Posterior vena cava (tissue), 2 donors: Measurements from ENCODE around the gene TRIM33. TPM values are rescaled to one million over a fixed set of nuclear protein-coding genes. Genes with fewer than 3 reads are reported as not detected.
"Not testable (repeated sequence)": the region's sequence is repeated elsewhere in the genome, so short reads cannot be mapped to it uniquely, and the experiment has no call there.

Experiments used
- DNase-seq: peaks from one replicate; pipeline ENCODE4 v3.0.0-alpha.2; 2020; ENCODE audit warnings: low spot score
- intact Hi-C, 2 donors: fragments of 100-400 bp; cut with DNase I; formaldehyde crosslinking; loops; one replicate each; pipeline versions ENCODE4 v1.14.1 to v1.14.2; 2022 to 2023
- total RNA-seq, 2 donors: library from RNA; stranded (reverse); fragmentation: NEBNext Ultra II Directional; extraction: Animal tissue kit (Norgen Biotek cat#: 25700); gene quantifications; one replicate each; pipeline ENCODE4 v1.2.1, GENCODE V29; 2021
- donor health status: DM: yes; HTN: yes; CAD: no.
- donor health status: DM: yes; HTN: yes; CAD: no.

Gene TRIM33
- total RNA-seq, 2 donors from 2014 or later = 25.9 to 28.2 TPM

DNA sequence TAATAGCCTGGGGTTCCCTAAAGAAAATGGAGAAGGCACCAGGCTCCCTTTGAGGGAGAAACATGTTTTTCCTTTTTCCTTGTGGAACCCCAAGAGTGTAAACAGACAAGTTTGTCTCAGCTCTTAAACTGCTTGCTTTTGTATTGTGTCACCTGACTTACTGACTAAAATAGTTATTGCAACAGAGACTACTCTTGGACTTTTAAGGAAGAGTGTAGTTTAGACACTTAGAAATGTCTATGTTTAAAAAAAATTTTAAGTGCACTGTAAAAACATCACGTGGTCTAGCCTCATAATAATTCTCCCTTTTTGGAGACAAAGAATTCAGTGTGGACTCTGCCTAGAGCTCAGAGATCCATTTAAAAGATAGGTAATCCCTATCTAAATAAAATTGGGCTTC, 141.1 kb downstream of the TRIM33 start:
- no peak for DNase-seq
- intact Hi-C loops = no loop called here

DNA sequence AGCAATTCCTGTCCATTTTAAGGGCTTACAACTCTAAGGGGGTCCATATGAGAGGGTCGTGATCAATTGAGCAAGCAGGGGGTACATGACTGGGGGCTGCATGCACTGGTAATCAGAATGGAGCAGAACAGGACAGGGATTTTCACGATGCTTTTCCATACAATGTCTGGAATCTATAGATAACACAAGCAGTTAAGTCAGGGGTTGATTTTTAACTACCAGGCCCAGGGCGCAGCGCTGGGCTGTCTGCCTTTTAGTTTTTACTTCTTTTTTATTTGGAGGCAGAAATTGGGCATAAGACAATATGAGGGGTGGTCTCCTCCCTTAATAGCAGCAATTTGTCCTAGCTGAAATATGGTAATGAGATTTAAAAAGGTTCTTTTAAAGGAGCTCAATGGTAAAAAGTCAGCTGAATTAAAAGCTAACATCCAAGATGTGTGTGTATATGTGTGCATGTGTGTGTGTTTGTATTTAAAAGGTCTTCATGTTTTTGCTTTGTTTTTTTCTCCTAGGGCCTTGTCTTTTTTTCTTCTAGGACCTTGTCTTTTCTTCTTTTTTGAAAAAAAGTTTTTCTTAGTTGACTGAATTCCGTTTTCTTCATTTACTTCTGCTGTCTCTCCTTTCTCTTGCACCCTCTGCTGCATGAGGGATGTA, 141.6 kb downstream of the TRIM33 start:
- DNase-seq = not testable (repeated sequence)

DNA sequence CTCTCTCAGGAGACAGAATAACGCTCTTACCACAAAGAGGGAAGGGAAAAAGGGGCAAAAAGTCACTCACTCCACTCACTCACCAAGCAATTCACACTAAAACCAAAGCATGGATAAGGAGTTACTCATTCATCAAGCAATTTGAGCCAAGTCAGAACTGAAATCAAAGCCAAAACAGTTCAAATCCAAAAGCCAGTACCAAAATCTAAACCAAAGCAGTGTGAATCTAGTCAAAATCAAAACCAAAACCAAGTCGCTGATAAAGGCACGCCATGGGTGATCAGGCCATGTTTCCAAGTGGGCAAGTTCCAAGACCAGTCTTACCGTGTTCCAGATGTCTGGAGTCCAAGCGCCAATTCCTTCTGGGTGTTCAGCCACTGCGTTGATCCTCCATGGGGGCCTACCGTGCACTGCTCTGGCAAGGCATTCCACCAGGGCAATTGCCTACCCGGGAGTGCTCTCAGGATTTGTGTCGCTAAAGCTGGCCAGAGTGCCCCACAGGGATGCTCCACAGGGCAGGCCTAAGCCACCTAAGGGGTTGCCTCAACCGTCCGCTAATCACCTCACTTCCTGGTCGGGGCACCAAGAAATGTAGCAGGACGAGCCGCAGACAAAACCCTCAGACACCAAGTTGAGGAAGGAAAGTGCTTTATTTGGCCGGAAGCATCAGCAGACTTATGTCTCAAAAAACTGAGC, 142.3 kb downstream of the TRIM33 start:
- intact Hi-C loops = no loop called here
- DNase-seq = no peak

More for the DNA sequence above, 141.6 kb downstream of the TRIM33 start:
- intact Hi-C loops = not testable (repeated sequence)

DNA sequence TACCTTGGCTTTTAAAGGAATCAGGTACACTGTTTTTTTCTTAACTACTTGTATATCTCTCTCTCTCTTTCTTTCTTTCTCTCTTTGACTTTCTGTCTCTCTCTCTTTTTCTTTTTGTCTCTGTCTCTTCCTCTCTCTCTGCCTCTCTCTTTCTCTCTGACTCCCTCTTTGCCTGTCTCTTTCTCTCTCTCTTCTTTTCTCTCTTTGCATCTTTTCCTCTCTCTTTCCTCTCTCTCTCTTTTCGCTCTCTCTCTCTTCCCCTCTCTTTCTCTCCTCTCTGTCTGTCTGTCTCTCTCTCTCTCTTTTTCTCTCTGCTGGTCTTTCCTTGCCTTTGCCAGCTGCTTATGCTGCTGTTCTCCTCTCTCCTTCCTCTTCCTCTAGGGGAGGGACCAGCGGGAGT, 143.2 kb downstream of the TRIM33 start:
- DNase-seq = no peak
- intact Hi-C loops = no loop called here

DNA sequence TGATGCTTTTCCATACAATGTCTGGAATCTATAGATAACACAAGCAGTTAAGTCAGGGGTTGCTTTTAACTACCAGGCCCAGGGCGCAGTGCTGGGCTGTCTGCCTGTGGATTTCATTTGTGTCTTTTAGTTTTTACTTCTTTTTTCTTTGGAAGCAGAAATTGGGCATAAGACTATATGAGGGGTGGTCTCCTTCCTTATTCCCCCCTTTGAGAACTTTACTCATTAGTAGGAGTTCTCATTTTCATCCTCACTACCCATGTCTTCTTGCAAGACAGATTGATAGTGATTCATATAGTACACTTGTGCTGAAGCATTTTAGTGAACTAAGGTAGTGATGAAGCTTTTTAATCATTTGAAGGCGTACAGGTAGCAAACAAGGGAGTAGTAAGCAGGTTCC, 147.8 kb downstream of the TRIM33 start:
- DNase-seq, intact Hi-C loops: not testable (repeated sequence)

DNA sequence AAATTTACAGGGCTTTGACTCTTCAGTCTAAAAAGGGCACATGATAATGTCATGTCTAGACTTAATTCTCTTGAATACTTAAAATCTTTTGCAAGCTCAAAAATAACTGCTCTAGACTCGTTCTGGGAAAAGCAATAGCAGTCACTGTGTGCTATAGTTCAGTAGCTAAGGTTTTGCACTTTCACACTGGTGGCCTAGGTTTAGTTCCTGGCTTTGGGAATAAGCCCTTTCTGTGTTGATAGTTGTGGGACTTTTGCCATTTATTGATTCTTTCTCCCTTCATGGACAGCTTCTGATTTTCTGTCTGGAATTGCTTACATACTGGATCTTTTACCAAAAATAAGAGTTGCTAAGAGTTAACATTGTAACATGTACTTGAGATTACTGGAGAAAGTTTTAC, 151.2 kb downstream of the TRIM33 start:
- intact Hi-C loops = no loop called here
- no peak for DNase-seq

DNA sequence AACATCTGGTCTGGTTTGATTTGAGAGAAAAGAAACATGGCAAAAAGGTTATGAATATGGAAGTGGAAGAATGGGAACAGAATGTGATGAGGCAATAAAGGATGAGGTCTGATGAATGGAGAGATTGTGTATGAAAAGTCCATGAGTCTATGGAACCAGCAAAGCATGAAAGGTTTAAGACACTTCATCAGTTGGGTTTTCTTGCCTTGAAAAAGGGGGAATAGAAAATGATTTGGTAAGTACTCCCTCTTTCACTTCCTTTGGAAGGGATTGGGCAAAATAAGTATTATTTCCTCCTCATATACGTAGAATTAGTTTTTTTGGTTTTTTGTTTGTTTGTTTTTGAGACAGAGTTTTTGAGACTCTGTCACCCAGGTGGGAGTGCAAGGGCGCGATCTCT, 155.8 kb downstream of the TRIM33 start:
- no peak for DNase-seq
- intact Hi-C loops = no loop called here

DNA sequence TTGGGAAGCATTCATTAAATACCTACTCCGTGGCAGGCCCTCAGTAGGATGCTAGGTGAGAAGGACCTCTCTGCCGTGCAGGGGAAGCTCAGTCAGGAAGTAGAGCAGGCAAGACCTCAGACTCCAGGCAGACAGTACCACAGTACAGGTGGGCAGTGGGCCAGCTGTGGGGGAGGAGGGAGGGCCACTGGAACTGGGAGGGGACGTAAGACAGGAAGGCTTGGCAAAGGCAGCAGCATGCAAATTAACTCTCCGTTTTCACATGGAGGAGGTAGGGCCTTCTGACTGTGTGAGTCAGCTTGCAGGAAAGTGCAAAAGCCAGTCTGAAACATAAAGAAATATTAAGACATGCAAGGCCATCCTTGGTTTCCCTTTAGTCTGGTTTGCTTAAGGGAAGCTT, 157.7 kb downstream of the TRIM33 start:
- no peak for DNase-seq
- intact Hi-C loops = no loop called here

DNA sequence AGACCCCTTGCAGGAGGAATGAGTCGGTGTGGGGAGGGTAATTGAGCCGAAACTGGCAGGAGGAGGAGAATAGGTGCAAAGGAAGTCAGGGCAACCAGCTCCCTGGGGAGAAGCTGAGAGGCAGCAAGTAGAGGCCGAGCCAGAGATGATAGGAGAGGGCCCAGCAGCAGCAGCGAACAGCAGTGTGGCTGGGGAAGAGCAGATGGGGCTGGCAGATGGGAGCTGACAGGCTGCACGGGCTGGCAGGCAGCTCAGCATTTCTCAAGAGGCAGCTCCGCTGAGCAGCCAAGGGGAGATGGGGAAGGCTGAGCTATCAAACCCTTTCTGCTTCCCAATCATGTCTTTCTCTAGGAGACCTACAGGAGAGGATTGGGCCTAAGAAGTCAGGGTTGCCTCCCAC, 158.2 kb downstream of the TRIM33 start:
- intact Hi-C loops = no loop called here
- DNase-seq = no peak

DNA sequence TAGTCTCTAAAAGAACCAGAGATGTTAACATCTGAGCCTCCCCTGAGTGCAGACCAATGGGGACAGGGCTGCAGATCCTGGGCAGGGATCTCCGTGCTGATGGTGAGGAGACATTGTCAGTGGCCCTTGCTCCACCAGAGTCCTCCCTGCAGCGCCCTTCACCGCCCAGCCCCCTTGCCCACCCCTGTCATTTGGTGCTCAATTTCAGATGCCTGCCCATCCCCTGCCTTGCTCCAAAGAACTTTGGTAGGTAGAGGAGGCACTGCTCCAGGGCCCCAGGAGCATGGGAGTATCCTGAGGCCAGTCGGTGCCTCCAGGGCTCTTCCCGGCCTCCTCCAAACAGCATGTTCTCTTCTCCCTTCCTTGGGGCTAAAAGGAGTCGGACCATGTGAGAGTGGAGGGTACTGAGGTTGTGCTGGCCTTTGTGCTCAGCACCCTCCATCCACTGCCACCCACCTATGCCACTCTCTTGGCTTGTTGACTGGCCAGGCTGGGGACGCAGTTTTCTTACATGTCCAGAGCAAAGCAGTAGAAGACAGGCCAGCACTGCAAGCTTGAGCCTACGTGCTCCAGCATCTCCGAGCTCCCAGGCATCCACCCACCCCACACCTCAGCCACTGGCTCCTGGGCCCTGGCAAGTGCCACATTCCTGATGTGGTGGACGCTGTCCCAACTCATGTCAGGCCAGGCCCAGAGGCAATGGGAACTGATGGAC, 160.1 kb downstream of the TRIM33 start:
- DNase-seq = no peak
- intact Hi-C loops = no loop called here

DNA sequence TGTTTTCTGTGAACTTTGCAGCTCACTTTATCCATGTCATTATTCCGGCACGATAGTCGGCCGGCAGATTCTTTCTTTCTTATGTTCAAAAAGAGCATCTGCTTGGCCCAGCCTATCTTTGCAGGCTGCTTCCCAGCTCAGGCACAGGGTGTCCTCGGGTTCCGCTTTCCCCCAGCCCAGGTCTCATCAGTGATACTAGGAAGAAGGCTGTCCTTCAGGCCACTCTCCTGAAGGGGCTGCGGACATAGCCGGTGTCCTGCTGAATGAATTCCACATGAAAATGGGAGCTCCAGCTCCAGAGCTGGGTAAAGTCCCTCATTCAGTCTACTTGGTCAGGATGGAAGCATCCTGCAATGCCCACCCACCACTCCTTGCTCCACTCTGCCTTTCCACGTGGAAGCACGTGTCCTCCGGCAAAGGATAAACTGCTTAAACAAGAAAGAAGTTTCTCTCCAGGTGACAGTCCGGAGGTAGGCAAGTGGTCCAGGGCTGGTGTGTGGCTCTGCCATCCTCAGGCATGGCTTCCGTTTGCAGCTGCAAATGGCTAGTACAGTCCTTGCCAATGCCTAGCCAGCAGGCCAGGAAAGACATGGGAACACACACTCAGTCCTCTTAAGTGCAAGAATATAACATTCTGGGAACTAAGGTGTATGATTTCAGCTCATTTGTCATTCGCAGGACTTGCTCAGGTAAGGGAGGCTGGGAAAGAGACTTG, 161.0 kb downstream of the TRIM33 start:
- no peak for DNase-seq
- intact Hi-C loops = no loop called here

DNA sequence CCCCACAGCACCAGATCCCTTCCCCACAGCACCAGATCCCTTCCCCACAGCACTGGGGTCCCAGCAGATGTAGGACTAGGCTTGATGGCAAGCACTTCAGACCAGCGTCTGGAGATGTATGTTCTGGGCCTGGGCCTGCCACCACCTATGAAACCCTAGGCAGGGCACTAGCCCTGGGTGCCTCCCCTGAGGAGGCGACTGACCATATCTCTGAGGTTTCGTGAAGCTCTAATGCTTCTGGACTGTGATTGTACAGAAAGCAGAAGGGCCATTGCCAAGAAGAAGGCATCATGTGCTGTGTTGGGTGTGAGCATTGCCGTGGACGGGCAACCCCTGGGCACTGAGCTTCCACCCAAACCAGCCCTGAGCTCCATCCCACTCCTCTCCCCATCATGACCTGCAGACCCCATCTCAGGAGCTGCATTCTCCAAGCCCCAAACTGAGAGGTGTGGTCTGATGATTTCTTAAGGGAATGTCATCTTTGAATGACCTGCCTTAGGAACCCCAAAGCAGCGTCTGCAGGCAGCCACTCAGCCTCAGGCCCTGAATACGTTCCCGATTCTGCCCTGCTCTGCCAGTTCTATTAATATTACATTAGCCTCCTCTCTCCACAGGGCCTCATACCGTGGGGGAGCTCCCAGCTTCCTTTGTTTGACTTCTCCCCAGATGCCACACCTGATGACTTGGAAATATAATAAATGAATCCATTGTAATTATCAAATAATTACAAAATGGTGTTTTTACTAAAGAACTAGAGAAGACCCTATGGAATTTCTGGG, 163.4 kb downstream of the TRIM33 start:
- intact Hi-C loops = no loop called here
- DNase-seq = no peak

DNA sequence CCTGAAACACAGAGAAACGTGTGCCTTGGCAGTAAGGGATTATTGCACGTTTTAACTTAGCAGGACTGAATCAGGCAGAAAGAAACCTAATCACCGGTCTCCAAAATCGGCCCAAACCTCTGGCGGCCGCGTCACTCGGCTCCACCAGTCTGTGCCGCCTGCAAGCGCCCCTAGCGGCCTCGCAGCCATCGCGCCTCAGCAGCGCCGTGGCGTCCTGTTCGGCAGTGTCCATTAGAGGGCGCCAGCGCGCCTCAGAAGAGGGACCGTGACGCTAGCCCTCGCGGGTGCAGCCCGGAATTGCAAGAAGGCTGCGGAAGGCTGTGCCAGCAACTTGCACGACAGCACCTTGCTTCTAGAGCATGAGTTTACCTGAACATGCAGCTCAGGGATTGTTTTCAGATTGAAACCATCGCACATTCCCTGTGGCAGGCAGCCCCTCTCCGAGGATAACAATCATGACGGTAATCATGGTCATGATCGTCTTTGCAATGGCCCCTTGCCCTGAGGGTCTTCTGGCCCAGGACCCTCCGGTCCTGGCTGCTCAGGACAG, 164.4 kb downstream of the TRIM33 start:
- intact Hi-C loops = no loop called here
- DNase-seq = peak; percentile 99

DNA sequence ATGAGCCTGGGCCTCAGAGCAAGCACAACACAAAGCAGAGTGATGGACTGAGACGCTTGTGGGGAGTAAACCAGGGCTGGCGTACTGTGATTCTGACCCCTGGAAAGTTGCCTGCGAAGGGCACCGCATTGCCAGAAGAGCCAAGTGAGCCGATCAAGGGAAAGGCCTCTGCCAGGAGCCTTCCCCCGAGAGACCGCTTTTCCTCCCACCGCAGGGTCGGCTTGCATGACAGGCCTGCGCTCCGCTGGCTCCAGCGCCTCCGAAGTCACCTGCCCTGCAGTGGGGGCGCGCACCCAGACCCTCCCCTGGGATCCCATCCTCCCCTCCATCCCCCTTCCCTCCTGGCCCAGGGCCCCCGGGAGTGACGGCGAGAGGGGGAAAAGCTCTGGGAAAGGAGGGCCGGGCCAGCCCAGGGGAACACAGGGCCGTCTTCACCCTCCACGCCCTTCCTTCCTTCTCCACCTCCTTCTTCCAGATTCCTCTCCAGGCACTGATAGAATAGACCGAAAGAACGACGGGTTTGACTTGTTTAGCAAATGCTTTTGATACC, 165.0 kb downstream of the TRIM33 start:
- intact Hi-C loops = no loop called here
- no peak for DNase-seq

DNA sequence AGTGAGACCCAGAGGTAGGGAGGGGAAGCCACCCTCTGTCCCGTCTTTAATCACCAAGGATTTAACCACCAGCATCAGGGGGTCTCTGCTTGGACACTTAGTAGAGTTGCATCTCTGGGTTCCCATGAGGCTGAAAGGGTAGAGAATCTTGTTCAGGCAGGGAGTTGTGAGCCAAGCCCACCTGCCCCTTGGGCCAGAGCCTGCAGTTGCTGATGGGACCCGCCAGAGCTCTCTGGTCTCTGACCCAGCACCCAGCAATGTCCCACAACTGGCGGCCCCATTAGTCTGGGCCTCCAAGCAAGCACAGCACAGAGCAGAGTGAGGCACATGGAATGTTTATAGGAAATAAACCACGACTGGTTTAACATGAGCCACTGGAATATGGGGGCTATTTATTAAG, 166.3 kb downstream of the TRIM33 start:
- intact Hi-C loops = no loop called here
- no peak for DNase-seq
